SH-SY5Y (cell line): Measurements from ENCODE around the gene FAM25A.

ENCODE experiments used
- GATA2 ChIP-seq: IDR thresholded peaks from 2 replicates; pipeline ENCODE4 v1.6.1; 2011; ENCODE audit warnings: mild to moderate bottlenecking, low read depth, low read length
- GATA3 ChIP-seq: IDR thresholded peaks from 2 replicates; pipeline ENCODE4 v1.6.1; 2011; ENCODE audit warnings: low read depth, mild to moderate bottlenecking, low read length, moderate library complexity

DNA sequence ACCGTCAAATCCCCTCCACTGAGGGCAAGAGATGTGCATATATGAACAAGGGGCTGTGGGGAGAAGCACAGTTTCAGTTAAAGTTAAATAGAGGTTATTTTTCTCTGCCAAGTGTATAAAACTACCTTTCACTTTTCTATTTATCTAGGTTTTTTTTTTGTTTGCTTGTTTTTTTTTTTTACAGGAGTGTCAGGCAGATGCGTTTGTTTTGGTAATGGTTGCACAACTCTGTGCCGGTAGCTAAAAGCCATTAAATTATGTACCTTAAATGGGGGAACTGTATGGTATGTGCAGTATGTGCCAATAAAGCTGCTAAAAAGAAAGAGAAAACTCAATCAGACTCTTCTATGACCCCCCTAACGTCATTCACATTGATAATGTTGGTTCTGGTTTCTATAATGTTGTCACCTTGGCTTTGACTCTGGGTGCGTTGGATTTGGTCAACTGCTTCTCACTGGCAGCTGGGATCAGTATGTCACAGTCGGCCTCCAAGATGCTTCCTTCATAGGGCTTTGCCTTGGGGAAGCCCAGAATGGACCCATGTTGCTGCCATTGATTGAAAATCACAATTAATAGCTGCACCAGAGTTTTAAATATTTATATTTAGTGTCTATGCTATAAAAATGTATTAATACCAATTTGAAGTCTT, 40.3 kb downstream of the FAM25A start:
- no peak for TF ChIP-seq GATA2
- no peak for TF ChIP-seq GATA3
